Endothelial cell (in vitro differentiated cells): ENCODE measurements around the gene FRMD1. TPM values are rescaled to one million over a fixed set of nuclear protein-coding genes. Genes with fewer than 3 reads are reported as not detected.

Experiments used
- DNase-seq: peaks from one replicate; pipeline ENCODE4 v3.0.0; 2021; ENCODE audit warnings: low spot score
- H3K27ac Mint-ChIP-seq: one replicate; pipeline ENCODE4 v1.8.0; 2021; ENCODE audit warnings: mixed read lengths, inconsistent platforms; ENCODE audit not compliant: unreplicated experiment
- H3K27me3 Mint-ChIP-seq: one replicate; pipeline ENCODE4 v1.8.0; 2021; ENCODE audit warnings: mild to moderate bottlenecking, moderate library complexity, mixed read lengths, inconsistent platforms; ENCODE audit not compliant: unreplicated experiment
- H3K36me3 Mint-ChIP-seq: one replicate; pipeline ENCODE4 v1.8.0; 2021; ENCODE audit warnings: mild to moderate bottlenecking, low read depth, mixed read lengths, inconsistent platforms; ENCODE audit not compliant: unreplicated experiment
- H3K4me1 Mint-ChIP-seq: one replicate; pipeline ENCODE4 v1.8.0; 2021; ENCODE audit warnings: mild to moderate bottlenecking, mixed read lengths, inconsistent platforms; ENCODE audit not compliant: unreplicated experiment
- H3K4me3 Mint-ChIP-seq: one replicate; pipeline ENCODE4 v1.8.0; 2021; ENCODE audit warnings: mild to moderate bottlenecking, mixed read lengths, inconsistent platforms; ENCODE audit not compliant: unreplicated experiment
- H3K9me3 Mint-ChIP-seq: one replicate; pipeline ENCODE4 v1.8.0; 2021; ENCODE audit warnings: mixed read lengths, inconsistent platforms; ENCODE audit not compliant: unreplicated experiment
- total RNA-seq: library from RNA; stranded (reverse); fragmentation: NEBNext Ultra II Directional; extraction: Animal tissue kit (Norgen Biotek cat#: 25700); gene quantifications from one replicate; pipeline ENCODE4 v1.2.1, GENCODE V29; 2021; ENCODE audit not compliant: unreplicated experiment
- TF ChIP-seq, protein P1 (sequence below): fragments of 200-600 bp; sonication (generic); IDR thresholded peaks from one replicate; pipeline ENCODE4 v1.5.0; 2021; ENCODE audit warnings: antibody characterized with exemption; ENCODE audit not compliant: unreplicated experiment

Gene FRMD1
- total RNA-seq, 1 donor from 2014 or later, result 0.05 TPM

- H3K4me1 Mint-ChIP-seq, result peaks cover 17% of the 10 kb centered on the region
- no peak overlapping the region for H3K4me3 Mint-ChIP-seq
- DNase-seq, result no peak
- H3K27me3 Mint-ChIP-seq, result peaks cover 5% of the 10 kb centered on the region
- no peaks in the 10 kb centered on the region for H3K36me3 Mint-ChIP-seq
- no peak overlapping the region for H3K27ac Mint-ChIP-seq
- TF ChIP-seq, protein P1, sequence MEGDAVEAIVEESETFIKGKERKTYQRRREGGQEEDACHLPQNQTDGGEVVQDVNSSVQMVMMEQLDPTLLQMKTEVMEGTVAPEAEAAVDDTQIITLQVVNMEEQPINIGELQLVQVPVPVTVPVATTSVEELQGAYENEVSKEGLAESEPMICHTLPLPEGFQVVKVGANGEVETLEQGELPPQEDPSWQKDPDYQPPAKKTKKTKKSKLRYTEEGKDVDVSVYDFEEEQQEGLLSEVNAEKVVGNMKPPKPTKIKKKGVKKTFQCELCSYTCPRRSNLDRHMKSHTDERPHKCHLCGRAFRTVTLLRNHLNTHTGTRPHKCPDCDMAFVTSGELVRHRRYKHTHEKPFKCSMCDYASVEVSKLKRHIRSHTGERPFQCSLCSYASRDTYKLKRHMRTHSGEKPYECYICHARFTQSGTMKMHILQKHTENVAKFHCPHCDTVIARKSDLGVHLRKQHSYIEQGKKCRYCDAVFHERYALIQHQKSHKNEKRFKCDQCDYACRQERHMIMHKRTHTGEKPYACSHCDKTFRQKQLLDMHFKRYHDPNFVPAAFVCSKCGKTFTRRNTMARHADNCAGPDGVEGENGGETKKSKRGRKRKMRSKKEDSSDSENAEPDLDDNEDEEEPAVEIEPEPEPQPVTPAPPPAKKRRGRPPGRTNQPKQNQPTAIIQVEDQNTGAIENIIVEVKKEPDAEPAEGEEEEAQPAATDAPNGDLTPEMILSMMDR, result no peak
- H3K9me3 Mint-ChIP-seq, result no peaks in the 10 kb centered on the region
Observed at GRCh38 chr6:168029459-168030217, 49.4 kb downstream of the FRMD1 start.

GRCh38 chr6:168028181-168028580 lies 50.8 kb downstream of the FRMD1 start:
- Mint-ChIP-seq H3K4me1 (peaks cover 17% of the 10 kb centered on the region), H3K27me3 (no peaks in the 10 kb centered on the region), H3K4me3 (no peak overlapping the region), H3K27ac (no peak overlapping the region), H3K36me3 (no peaks in the 10 kb centered on the region), H3K9me3 (no peaks in the 10 kb centered on the region)
- TF ChIP-seq, protein P1, result no peak
- DNase-seq, result no peak

- no peaks in the 10 kb centered on the region for H3K9me3 Mint-ChIP-seq
Observed at GRCh38 chr6:168027521-168027920, 51.5 kb downstream of the FRMD1 start.

GRCh38 chr6:168026925-168027324 lies 52.1 kb downstream of the FRMD1 start:
- no peaks in the 10 kb centered on the region for H3K36me3 Mint-ChIP-seq
- H3K4me1 Mint-ChIP-seq, result peaks cover 14% of the 10 kb centered on the region
- no peak overlapping the region for H3K27ac Mint-ChIP-seq
- no peak for DNase-seq
- H3K27me3 Mint-ChIP-seq, result no peaks in the 10 kb centered on the region
- H3K4me3 Mint-ChIP-seq, result no peak overlapping the region
- no peaks in the 10 kb centered on the region for H3K9me3 Mint-ChIP-seq
- TF ChIP-seq, protein P1, result no peak

More at GRCh38 chr6:168027521-168027920, 51.5 kb downstream of the FRMD1 start:
- Mint-ChIP-seq H3K4me3 (no peak overlapping the region), H3K27ac (no peak overlapping the region), H3K4me1 (peaks cover 17% of the 10 kb centered on the region), H3K27me3 (no peaks in the 10 kb centered on the region), H3K36me3 (no peaks in the 10 kb centered on the region)
- DNase-seq, result no peak
- TF ChIP-seq, protein P1, result no peak
